Peyer's patch (tissue), 4 donors: ENCODE measurements around the gene AHRR.

Experiments
- CTCF ChIP-seq, 6 experiments: fragments of 450-650 bp in 4 of 6; fragments of 200-600 bp in 2 of 6; sonication (generic) in 1 of 6; IDR thresholded peaks; one replicate each; pipeline ENCODE4 v1.5.1; 2017 to 2019; ENCODE audit warnings: antibody characterized with exemption in 6 of 6, mild to moderate bottlenecking in 3 of 6, moderate library complexity in 1 of 6
- POLR2A ChIP-seq, 2 donors: fragments of 450-650 bp; IDR thresholded peaks; one replicate each; pipeline ENCODE4 v1.5.1; 2017; ENCODE audit warnings: antibody characterized with exemption in 2 of 2, mild to moderate bottlenecking in 2 of 2, moderate library complexity in 2 of 2

GRCh38 chr5:318931-319601 lies 2.4 kb upstream of the AHRR start:
- TF ChIP-seq CTCF (IDR thresholded peaks at IDR 0.05), result no peak
- TF ChIP-seq POLR2A (IDR thresholded peaks at IDR 0.05), result no peak
